Uterus (tissue), 2 donors: Measurements from ENCODE around the gene FBXO7.

Experiments used
- CTCF ChIP-seq, 4 experiments: fragments of 200-600 bp in 2 of 4; fragments of 450-650 bp in 2 of 4; sonication (generic) in 2 of 4; IDR thresholded peaks; one replicate each; pipeline ENCODE4 v1.5.1; 2016 to 2019; ENCODE audit warnings: antibody characterized with exemption in 4 of 4, mild to moderate bottlenecking in 2 of 4, moderate library complexity in 1 of 4
- POLR2A ChIP-seq, 2 donors: fragments of 450-650 bp; IDR thresholded peaks; one replicate each; pipeline ENCODE4 v1.6.1; 2016; ENCODE audit warnings: antibody characterized with exemption in 2 of 2, mild to moderate bottlenecking in 1 of 2, moderate library complexity in 1 of 2

DNA sequence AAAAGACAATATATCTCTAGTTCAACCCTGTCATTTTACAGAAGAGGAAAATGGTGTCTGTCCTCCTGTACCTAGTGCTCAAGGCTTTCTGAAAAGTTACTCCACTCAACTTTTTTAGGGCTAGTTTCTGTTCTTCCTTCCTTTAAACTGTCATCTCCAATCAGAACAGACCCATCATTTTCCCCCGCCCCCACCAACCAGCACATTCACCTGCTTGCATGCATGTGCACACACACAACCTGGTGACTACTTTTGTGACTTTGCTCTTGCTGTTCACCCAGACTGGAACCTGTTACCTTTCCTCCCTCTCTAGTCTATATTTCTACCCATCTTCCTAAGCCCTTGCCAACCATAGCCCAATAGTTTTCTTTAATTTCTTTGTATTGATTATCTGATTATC lies 5.6 kb downstream of the FBXO7 start:
- TF ChIP-seq POLR2A (IDR thresholded peaks at IDR 0.05), result no peak
- no peak for TF ChIP-seq CTCF (IDR thresholded peaks at IDR 0.05)
